HG02642 (cell line): ENCODE data around the gene FBXO33.
"Not testable (repeated sequence)": the region's sequence is repeated elsewhere in the genome, so short reads cannot be mapped to it uniquely, and the experiment has no call there.

Experiments
- ATAC-seq: cut with Tn5 transposase; IDR thresholded peaks from one replicate; pipeline ENCODE4 v1.9.1; 2021; ENCODE audit warnings: mild to moderate bottlenecking; ENCODE audit not compliant: unreplicated experiment, poor library complexity

Gene FBXO33

GRCh38 chr14:39376667-39377403 is 55.4 kb downstream of the FBXO33 start:
- ATAC-seq = no peak

GRCh38 chr14:39374851-39375250 is 57.4 kb downstream of the FBXO33 start:
- ATAC-seq = no peak

GRCh38 chr14:39372656-39373055 is 59.6 kb downstream of the FBXO33 start:
- ATAC-seq = no peak

- no peak for ATAC-seq
Measured at GRCh38 chr14:39370415-39370814, 61.8 kb downstream of the FBXO33 start.

- no peak for ATAC-seq
Measured at GRCh38 chr14:39369029-39369428, 63.2 kb downstream of the FBXO33 start.

GRCh38 chr14:39368261-39368959 is 63.8 kb downstream of the FBXO33 start:
- ATAC-seq = no peak

GRCh38 chr14:39367387-39367751 is 64.9 kb downstream of the FBXO33 start:
- no peak for ATAC-seq

GRCh38 chr14:39366460-39367386 is 65.5 kb downstream of the FBXO33 start:
- no peak for ATAC-seq

- ATAC-seq = no peak
Measured at GRCh38 chr14:39365354-39365753, 66.9 kb downstream of the FBXO33 start.

GRCh38 chr14:39364509-39364908 is 67.7 kb downstream of the FBXO33 start:
- no peak for ATAC-seq

GRCh38 chr14:39361556-39361955 is 70.7 kb downstream of the FBXO33 start:
- ATAC-seq = not testable (repeated sequence)

GRCh38 chr14:39360316-39360715 is 71.9 kb downstream of the FBXO33 start:
- ATAC-seq = no peak

- not testable (repeated sequence) for ATAC-seq
Measured at GRCh38 chr14:39359069-39359468, 73.2 kb downstream of the FBXO33 start.

- ATAC-seq = no peak
Measured at GRCh38 chr14:39351708-39352107, 80.5 kb downstream of the FBXO33 start.

GRCh38 chr14:39350866-39351265 is 81.4 kb downstream of the FBXO33 start:
- ATAC-seq = no peak
